ENCODE data around the gene OR2T33. TPM values are rescaled to one million over a fixed set of nuclear protein-coding genes. Genes with fewer than 3 reads are reported as not detected.

Gene OR2T33
- polyA plus RNA-seq, 1 of the 3 experiments (the other 2 are of a cell fraction) = 0.07 TPM

- no peaks in the 10 kb centered on the region for H3K27me3 ChIP-seq (ENCODE audit: insufficient read depth)
- no peaks in the 10 kb centered on the region for H3F3A ChIP-seq (replicated peaks; ENCODE audit: insufficient read depth)
- H4K20me1 ChIP-seq (ENCODE audit: insufficient read depth) = no peaks in the 10 kb centered on the region
- peaks cover 3% of the 10 kb centered on the region; the same call in 1 of the 2 replicates for H3K9me3 ChIP-seq
- no peaks in the 10 kb centered on the region for H3K4me1 ChIP-seq (ENCODE audit: control insufficient read depth in 1 of 2, insufficient read depth in 2 of 2, low read depth in 1 of 2, low read length in 1 of 2)
- no peaks in the 10 kb centered on the region for H3K36me3 ChIP-seq (replicated peaks in 1 of 2; ENCODE audit: control insufficient read depth in 1 of 2, insufficient read depth in 2 of 2, low read length in 1 of 2)
- no peak for DNase-seq
- ChIA-PET POLR2A (no interaction called here), CTCF (no interaction called here)
- no peak overlapping the region for H3K4me3 ChIP-seq (ENCODE audit: low read depth in 2 of 2, low read length in 1 of 2)
- WGBS (ENCODE audit: low lambda C conversion rate) = 2% methylated on average over 9 of the region's 9 CpGs
- no peak overlapping the region for H3K4me2 ChIP-seq
- no peaks in the 10 kb centered on the region for H3K79me2 ChIP-seq (ENCODE audit: insufficient read depth)
- no peak overlapping the region for H3K27ac ChIP-seq (ENCODE audit: low read depth in 2 of 2, low read length in 1 of 2)
- TF ChIP-seq ZBTB33 (IDR thresholded peaks at IDR 0.05; ENCODE audit: borderline replicate concordance, low read depth) (no peak), USF1 (IDR thresholded peaks at IDR 0.05; ENCODE audit: borderline replicate concordance, low read depth) (no peak), MEF2A (IDR thresholded peaks at IDR 0.05; ENCODE audit: borderline replicate concordance, low read depth) (no peak), POLR2AphosphoS5 (IDR thresholded peaks at IDR 0.05; ENCODE audit: low read depth, low read length) (no peak), SIN3A (IDR thresholded peaks at IDR 0.05; ENCODE audit: borderline replicate concordance, low read depth, low read length) (no peak), GATA2 (CRISPR knock-in tag; IDR thresholded peaks at IDR 0.05) (no peak), RCOR1 (IDR thresholded peaks at IDR 0.05; ENCODE audit: low read length) (no peak), FOXJ3 (CRISPR knock-in tag; IDR thresholded peaks at IDR 0.05) (no peak), FOXM1 (IDR thresholded peaks at IDR 0.05; ENCODE audit: low read depth) (no peak)
- H2AFZ ChIP-seq (ENCODE audit: low read depth) = no peak overlapping the region
- no peaks in the 10 kb centered on the region for H3K9me2 ChIP-seq
- H3K9ac ChIP-seq = no peak overlapping the region
Observed at GRCh38 chr1:248239478-248239877, 38.3 kb downstream of the OR2T33 start.

GRCh38 chr1:248231117-248231516, 46.7 kb downstream of the OR2T33 start, which contains the start of gene OR2M4:
TSS of gene OR2M4 (plus strand) at chr1:248231417. CDS start at chr1:248238929, 7,512 bp downstream.
- CTCF ChIA-PET = interaction anchor here (1.6 to 1.7 kb wide), 2 partner anchors 12 to 13 kb away, joined by 3 to 4 read pairs; no protein-coding TSS in a partner anchor
- H4K20me1 ChIP-seq (ENCODE audit: insufficient read depth) = no peaks in the 10 kb centered on the region

More at GRCh38 chr1:248231117-248231516, 46.7 kb downstream of the OR2T33 start, which contains the start of gene OR2M4:
- Histone ChIP-seq H3K4me1 (ENCODE audit: control insufficient read depth in 1 of 2, insufficient read depth in 2 of 2, low read depth in 1 of 2, low read length in 1 of 2) (no peaks in the 10 kb centered on the region), H3K9me3 (peaks cover under 1% of the 10 kb centered on the region), H3K9ac (no peak within 1 kb of the TSS), H3K9me2 (no peaks in the 10 kb centered on the region), H2AFZ (ENCODE audit: low read depth) (no peak within 1 kb of the TSS), H3K4me3 (ENCODE audit: low read depth in 2 of 2, low read length in 1 of 2) (no peak within 1 kb of the TSS), H3K79me2 (ENCODE audit: insufficient read depth) (no peaks in the 10 kb centered on the region), H3K4me2 (no peak within 1 kb of the TSS), H3K27me3 (ENCODE audit: insufficient read depth) (no peaks in the 10 kb centered on the region), H3F3A (replicated peaks; ENCODE audit: insufficient read depth) (no peaks in the 10 kb centered on the region), H3K36me3 (replicated peaks in 1 of 2; ENCODE audit: control insufficient read depth in 1 of 2, insufficient read depth in 2 of 2, low read length in 1 of 2) (no peaks in the 10 kb centered on the region), H3K27ac (ENCODE audit: low read depth in 2 of 2, low read length in 1 of 2) (no peak within 1 kb of the TSS)
- no peak for TF ChIP-seq MAX (IDR thresholded peaks at IDR 0.05; ENCODE audit: low read depth)
- TF ChIP-seq NFIC (IDR thresholded peaks at IDR 0.05; ENCODE audit: borderline replicate concordance) = no peak
- TF ChIP-seq CHD2 (IDR thresholded peaks at IDR 0.05; ENCODE audit: low read length, partially characterized antibody) = no peak
- TF ChIP-seq NRF1 (IDR thresholded peaks at IDR 0.05; ENCODE audit: low read depth, low read length) = no peak
- TF ChIP-seq USF1 (IDR thresholded peaks at IDR 0.05; ENCODE audit: borderline replicate concordance, low read depth) = no peak
- no peak for TF ChIP-seq RAD21 (IDR thresholded peaks at IDR 0.05; ENCODE audit: low read length)
- TF ChIP-seq FOSL2 (IDR thresholded peaks at IDR 0.05; ENCODE audit: borderline replicate concordance, low read depth) = no peak
- no peak for TF ChIP-seq TAF1 (IDR thresholded peaks at IDR 0.05; ENCODE audit: borderline replicate concordance, low read depth, low read length)
- no peak for TF ChIP-seq MEF2A (IDR thresholded peaks at IDR 0.05; ENCODE audit: borderline replicate concordance, low read depth)
- TF ChIP-seq RXRA (IDR thresholded peaks at IDR 0.05; ENCODE audit: borderline replicate concordance, low read depth) = no peak
- no peak for TF ChIP-seq MXI1 (IDR thresholded peaks at IDR 0.05; ENCODE audit: low read depth, low read length)
- WGBS (ENCODE audit: low lambda C conversion rate) = 0% methylated on average over 2 of the region's 2 CpGs
- DNase-seq = no peak
- POLR2A ChIA-PET = no interaction called here
